Hepatocyte (in vitro differentiated cells): ENCODE data around the gene AGRP.

Experiments
- CTCF ChIP-seq: fragments of 200-600 bp; sonication (generic); IDR thresholded peaks from 2 replicates; pipeline ENCODE4 v1.5.1; 2016; ENCODE audit warnings: antibody characterized with exemption, mild to moderate bottlenecking; ENCODE audit not compliant: poor library complexity
- EZH2 ChIP-seq: fragments of 200-600 bp; sonication (generic); IDR thresholded peaks from 2 replicates; pipeline ENCODE4 v1.6.1; 2016; ENCODE audit warnings: antibody characterized with exemption, mild to moderate bottlenecking, borderline replicate concordance
- EZH2phosphoT487 ChIP-seq: fragments of 200-600 bp; sonication (generic); IDR thresholded peaks from one replicate; pipeline ENCODE4 v1.6.1; 2018; ENCODE audit warnings: antibody characterized with exemption, mild to moderate bottlenecking, low read depth, moderate library complexity; ENCODE audit not compliant: unreplicated experiment, severe bottlenecking

- TF ChIP-seq CTCF (no peak), EZH2phosphoT487 (no peak), EZH2 (no peak)
Measured at GRCh38 chr16:67441907-67442306, 41.4 kb downstream of the AGRP start.
